Parathyroid adenoma (tissue), 2 donors: ENCODE measurements around the gene SENP8.

Source experiments
- H2AFZ ChIP-seq: fragments of 300-600 bp; sonication (generic); one replicate; pipeline ENCODE4 v1.7.0; 2017; ENCODE audit warnings: antibody characterized with exemption, mild to moderate bottlenecking
- H3K27ac ChIP-seq: fragments of 300-600 bp; sonication (generic); one replicate; pipeline ENCODE4 v1.7.0; 2017
- H3K27me3 ChIP-seq: fragments of 300-600 bp; sonication (generic); one replicate; pipeline ENCODE4 v1.7.0; 2017; ENCODE audit warnings: low read length; ENCODE audit not compliant: control insufficient read depth, insufficient read depth
- H3K36me3 ChIP-seq: fragments of 300-600 bp; sonication (generic); one replicate; pipeline ENCODE4 v1.7.0; 2017; ENCODE audit warnings: low read length; ENCODE audit not compliant: control insufficient read depth, insufficient read depth
- H3K4me1 ChIP-seq: fragments of 300-600 bp; sonication (generic); one replicate; pipeline ENCODE4 v1.7.0; 2017; ENCODE audit warnings: control low read depth
- H3K4me2 ChIP-seq: fragments of 300-600 bp; sonication (generic); one replicate; pipeline ENCODE4 v1.7.0; 2017; ENCODE audit warnings: low read length
- H3K4me3 ChIP-seq: fragments of 300-600 bp; sonication (generic); one replicate; pipeline ENCODE4 v1.7.0; 2017; ENCODE audit warnings: low read depth, low read length
- H3K79me2 ChIP-seq: fragments of 300-600 bp; sonication (generic); one replicate; pipeline ENCODE4 v1.7.0; 2017; ENCODE audit warnings: control low read depth
- H3K9ac ChIP-seq: fragments of 300-600 bp; sonication (generic); one replicate; pipeline ENCODE4 v1.7.0; 2017; ENCODE audit warnings: mild to moderate bottlenecking
- H3K9me3 ChIP-seq: fragments of 300-600 bp; sonication (generic); one replicate; pipeline ENCODE4 v1.7.0; 2017; ENCODE audit warnings: low read length; ENCODE audit not compliant: control insufficient read depth
- TF ChIP-seq, protein P1 (sequence below): fragments of 300-600 bp; sonication (generic); IDR thresholded peaks from one replicate; pipeline ENCODE4 v1.7.0; 2017; ENCODE audit warnings: antibody characterized with exemption, mild to moderate bottlenecking
- donor health status: primary hyperparathyroidism.

The SENP8 gene

DNA sequence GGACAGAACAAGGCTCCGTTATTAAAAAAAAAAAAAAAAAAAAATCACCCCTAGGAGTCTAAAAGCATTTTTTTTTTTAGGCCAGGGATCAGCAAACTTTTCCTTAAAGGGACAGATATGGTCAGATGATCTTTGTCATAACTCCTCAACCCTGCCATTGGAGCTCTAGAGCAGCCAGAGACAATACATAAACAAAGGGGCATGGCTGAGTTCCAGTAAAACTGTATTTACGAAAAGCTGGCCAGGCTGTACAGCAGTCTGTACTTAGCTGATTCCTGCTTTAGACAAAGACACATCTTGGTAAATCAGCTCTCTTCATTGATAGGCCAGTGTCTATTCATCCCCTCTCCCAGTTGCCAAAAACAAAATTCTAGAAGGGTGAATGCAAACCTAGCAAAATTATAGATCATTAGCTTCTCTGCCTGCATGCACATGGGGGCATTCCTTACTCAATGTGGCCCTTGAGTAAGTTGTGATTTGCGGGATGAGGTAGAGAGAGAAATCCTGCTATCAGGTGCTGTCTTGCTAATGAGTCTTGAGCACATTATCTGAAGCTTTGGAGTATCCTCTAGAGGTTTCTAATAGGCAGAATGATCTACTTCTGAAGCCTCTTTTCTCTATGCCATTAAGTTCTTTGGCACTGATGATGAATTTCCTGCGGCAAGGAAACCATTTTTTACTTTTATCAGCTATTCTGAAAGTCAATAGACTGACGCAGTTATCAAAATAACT is 35.2 kb downstream of the SENP8 start:
- TF ChIP-seq, protein P1, sequence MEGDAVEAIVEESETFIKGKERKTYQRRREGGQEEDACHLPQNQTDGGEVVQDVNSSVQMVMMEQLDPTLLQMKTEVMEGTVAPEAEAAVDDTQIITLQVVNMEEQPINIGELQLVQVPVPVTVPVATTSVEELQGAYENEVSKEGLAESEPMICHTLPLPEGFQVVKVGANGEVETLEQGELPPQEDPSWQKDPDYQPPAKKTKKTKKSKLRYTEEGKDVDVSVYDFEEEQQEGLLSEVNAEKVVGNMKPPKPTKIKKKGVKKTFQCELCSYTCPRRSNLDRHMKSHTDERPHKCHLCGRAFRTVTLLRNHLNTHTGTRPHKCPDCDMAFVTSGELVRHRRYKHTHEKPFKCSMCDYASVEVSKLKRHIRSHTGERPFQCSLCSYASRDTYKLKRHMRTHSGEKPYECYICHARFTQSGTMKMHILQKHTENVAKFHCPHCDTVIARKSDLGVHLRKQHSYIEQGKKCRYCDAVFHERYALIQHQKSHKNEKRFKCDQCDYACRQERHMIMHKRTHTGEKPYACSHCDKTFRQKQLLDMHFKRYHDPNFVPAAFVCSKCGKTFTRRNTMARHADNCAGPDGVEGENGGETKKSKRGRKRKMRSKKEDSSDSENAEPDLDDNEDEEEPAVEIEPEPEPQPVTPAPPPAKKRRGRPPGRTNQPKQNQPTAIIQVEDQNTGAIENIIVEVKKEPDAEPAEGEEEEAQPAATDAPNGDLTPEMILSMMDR = no peak
- Histone ChIP-seq H3K36me3 (no peaks in the 10 kb centered on the region), H3K9ac (no peak overlapping the region), H3K27me3 (no peaks in the 10 kb centered on the region), H3K79me2 (no peaks in the 10 kb centered on the region), H2AFZ (no peak overlapping the region), H3K9me3 (no peaks in the 10 kb centered on the region), H3K4me1 (peaks cover 6% of the 10 kb centered on the region), H3K4me2 (no peak overlapping the region), H3K27ac (peak overlapping the region; percentile 59), H3K4me3 (no peak overlapping the region)

DNA sequence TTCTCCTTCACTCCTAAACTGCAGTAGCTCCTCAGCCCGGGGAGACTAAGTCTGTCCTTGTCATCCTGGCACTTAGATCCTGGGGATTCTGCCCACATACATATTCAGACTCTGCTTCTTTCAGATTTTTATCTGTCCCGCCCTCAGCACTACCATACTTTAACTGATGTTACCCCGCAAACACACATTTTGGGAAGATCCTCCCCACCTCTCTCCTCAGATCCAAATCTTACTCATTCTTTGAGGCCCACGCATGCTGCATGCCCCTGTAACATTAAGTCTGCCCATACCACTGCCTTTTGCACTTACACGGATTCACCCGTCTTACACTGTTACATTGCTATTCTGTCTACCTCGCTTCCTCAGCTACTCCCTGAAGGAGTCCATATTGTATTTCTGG is 36.1 kb downstream of the SENP8 start:
- peak overlapping the region; percentile 75 for H3K27ac ChIP-seq
- H3K36me3 ChIP-seq = no peaks in the 10 kb centered on the region
- TF ChIP-seq, protein P1 = no peak
- no peak overlapping the region for H2AFZ ChIP-seq
- no peak overlapping the region for H3K4me3 ChIP-seq
- H3K4me2 ChIP-seq = no peak overlapping the region
- no peak overlapping the region for H3K9ac ChIP-seq
- no peaks in the 10 kb centered on the region for H3K27me3 ChIP-seq
- H3K79me2 ChIP-seq = no peaks in the 10 kb centered on the region
- H3K9me3 ChIP-seq = no peaks in the 10 kb centered on the region
- peaks cover 6% of the 10 kb centered on the region for H3K4me1 ChIP-seq

DNA sequence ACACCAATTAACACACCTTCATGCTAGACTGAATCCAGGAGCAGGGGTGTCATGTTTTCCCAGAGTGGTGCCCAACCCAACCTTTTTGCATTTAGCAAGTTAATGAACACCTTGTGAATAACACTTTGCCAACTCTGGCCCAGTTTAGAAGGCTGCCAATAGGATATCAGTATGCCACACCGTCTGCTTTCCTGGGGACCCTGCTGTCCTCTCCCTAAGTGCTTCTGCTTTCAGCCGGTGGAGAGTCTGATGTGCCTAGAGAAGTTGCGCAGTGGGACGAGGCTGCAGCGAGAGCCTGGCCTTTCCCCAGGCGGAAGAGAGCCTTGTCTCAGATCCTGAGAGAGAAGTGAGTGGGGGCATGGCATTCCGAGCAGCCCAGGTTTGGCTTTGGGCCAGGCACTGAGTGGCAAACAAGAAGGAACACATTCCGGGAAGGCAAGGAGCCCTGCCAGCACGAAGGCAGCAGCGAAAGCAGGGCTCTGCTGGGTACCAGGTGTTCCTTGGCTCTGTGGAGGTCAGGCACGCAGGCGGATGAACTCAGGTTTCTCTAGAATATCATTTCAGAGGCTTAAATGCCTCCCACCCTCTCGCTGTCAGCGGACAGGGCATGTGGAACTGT is 36.9 kb downstream of the SENP8 start:
- peak overlapping the region; percentile 93 for H3K4me2 ChIP-seq
- peak overlapping the region; percentile 75 for H3K27ac ChIP-seq
- peak overlapping the region; percentile 62 for H3K4me3 ChIP-seq
- no peaks in the 10 kb centered on the region for H3K9me3 ChIP-seq
- no peak overlapping the region for H3K9ac ChIP-seq
- no peaks in the 10 kb centered on the region for H3K36me3 ChIP-seq
- no peaks in the 10 kb centered on the region for H3K27me3 ChIP-seq
- peak overlapping the region; percentile 81 for H2AFZ ChIP-seq
- H3K4me1 ChIP-seq = peaks cover 6% of the 10 kb centered on the region
- no peaks in the 10 kb centered on the region for H3K79me2 ChIP-seq
- TF ChIP-seq, protein P1 = no peak

DNA sequence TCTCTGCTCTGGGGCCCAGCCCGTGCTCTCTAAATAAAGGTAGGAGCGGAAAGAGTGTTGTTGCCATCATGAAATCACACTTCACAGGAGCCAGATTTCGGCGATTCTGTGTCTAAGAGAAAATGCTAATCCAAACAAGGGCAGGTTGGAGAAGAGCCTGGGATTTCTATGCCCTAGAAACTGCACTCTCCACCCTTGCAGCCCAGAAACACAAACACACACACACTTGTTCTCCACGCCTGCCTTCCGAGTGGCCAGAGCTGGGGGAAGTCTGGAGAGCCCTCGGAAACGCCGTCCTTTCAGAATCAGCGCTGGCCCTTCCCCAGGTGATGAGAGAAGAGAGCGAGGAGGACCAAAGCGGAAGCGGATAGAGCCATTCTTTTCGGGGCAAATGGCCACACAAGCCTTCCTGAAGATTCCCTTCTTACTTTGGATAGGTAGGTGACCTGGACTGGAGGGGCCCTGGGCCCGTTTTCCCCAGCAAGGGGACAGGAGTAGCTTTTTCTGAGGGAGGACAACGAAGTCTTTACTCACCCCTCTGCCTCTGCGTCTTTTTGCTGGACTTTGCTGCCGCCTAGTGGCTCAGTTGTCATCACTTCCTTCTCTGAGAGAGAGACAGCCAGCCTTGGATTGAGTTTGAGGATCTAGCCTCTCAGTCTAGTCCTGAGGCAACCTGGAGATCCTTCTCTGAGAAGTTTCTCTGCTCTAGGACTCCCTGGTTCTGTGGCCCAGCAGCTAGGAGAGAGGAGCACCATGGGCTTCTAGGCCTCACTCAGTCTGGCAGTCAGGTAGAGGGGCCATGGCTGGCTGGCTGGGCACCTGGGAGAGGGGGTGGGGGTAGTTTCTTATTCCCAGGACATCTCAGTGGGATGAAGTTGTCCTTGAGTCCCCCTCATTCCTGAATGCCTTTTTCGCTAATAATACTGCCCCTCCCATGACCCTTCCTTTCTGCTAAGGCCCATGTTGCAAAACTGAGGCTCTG is 37.7 kb downstream of the SENP8 start:
- H3K79me2 ChIP-seq = no peaks in the 10 kb centered on the region
- H3K4me2 ChIP-seq = peak overlapping the region; percentile 93
- H3K27me3 ChIP-seq = no peaks in the 10 kb centered on the region
- H3K9me3 ChIP-seq = no peaks in the 10 kb centered on the region
- TF ChIP-seq, protein P1 = peak; percentile 56
- H3K36me3 ChIP-seq = no peaks in the 10 kb centered on the region
- H2AFZ ChIP-seq = peak overlapping the region; percentile 81
- no peak overlapping the region for H3K9ac ChIP-seq
- peaks cover 6% of the 10 kb centered on the region for H3K4me1 ChIP-seq
- H3K27ac ChIP-seq = peak overlapping the region; percentile 75
- H3K4me3 ChIP-seq = peak overlapping the region; percentile 62
